ENCODE results near the gene LRMDA. TPM values are rescaled to one million over a fixed set of nuclear protein-coding genes. Genes with fewer than 3 reads are reported as not detected.

LRMDA gene
- total and polyA plus RNA-seq, 10 of the 15 experiments (the other 5 are each of a cell fraction or from before 2014, with no cell fraction given), result 0.07 to 0.54 (median 0.29) TPM; not detected in 4

GRCh38 chr10:75502838-75503237 lies 71.4 kb downstream of the LRMDA start (continued):
- TF ChIP-seq PRDM15 (CRISPR knock-in tag; IDR thresholded peaks at IDR 0.05), result no peak
- TF ChIP-seq BRCA1 (IDR thresholded peaks at IDR 0.05; ENCODE audit: low read depth, low read length), result no peak
- TF ChIP-seq HSF1 (IDR thresholded peaks at IDR 0.05; ENCODE audit: low read depth, low read length), result no peak
- no peak for TF ChIP-seq ATF3 (IDR thresholded peaks at IDR 0.05; ENCODE audit: borderline replicate concordance, extremely low read depth, low read depth, low read length)
- TF ChIP-seq GATAD2B (conservative IDR thresholded peaks at IDR 0.05; ENCODE audit: low read depth), result no peak
- no peak for TF ChIP-seq BCLAF1 (IDR thresholded peaks at IDR 0.05)
- no peak for TF ChIP-seq IRF3 (IDR thresholded peaks at IDR 0.05)
- no peak for TF ChIP-seq SUZ12 (IDR thresholded peaks at IDR 0.05; ENCODE audit: unreplicated experiment)
- no peak for TF ChIP-seq RELA (IDR thresholded peaks at IDR 0.05; ENCODE audit: borderline replicate concordance, partially characterized antibody)
- TF ChIP-seq SREBF2 (IDR thresholded peaks at IDR 0.05; ENCODE audit: low read length), result no peak
- TF ChIP-seq TCF7 (IDR thresholded peaks at IDR 0.05; ENCODE audit: borderline replicate concordance), result no peak
- TF ChIP-seq CREM (IDR thresholded peaks at IDR 0.05; ENCODE audit: low read depth), result no peak
- no peak for TF ChIP-seq SMARCA5 (IDR thresholded peaks at IDR 0.05)
- no peak for TF ChIP-seq POLR2AphosphoS5 (IDR thresholded peaks at IDR 0.05; ENCODE audit: low read length)

Data from GM12878 (cell line).